Ovary (tissue), 9 donors: ENCODE measurements around the gene AP5S1. TPM values are rescaled to one million over a fixed set of nuclear protein-coding genes. Genes with fewer than 3 reads are reported as not detected.

Experiments
- DNase-seq, 5 donors: peaks; one replicate each; pipeline ENCODE4 v3.0.0-alpha.2; 2019 to 2020
- H3K27ac ChIP-seq, 2 donors: fragments of 200-600 bp; one replicate each; pipeline versions ENCODE4 v1.5.1 to v1.8.0; 2019 to 2022
- H3K27me3 ChIP-seq: fragments of 200-600 bp; one replicate; pipeline ENCODE4 v1.8.0; 2022
- H3K36me3 ChIP-seq: fragments of 200-600 bp; sonication (generic); one replicate; pipeline ENCODE4 v1.5.1; 2019
- H3K4me1 ChIP-seq: one replicate; pipeline ENCODE4 v1.8.1; 2013; ENCODE audit warnings: mild to moderate bottlenecking, moderate library complexity; ENCODE audit not compliant: insufficient read depth
- H3K4me3 ChIP-seq: fragments of 200-600 bp; sonication (generic); one replicate; pipeline ENCODE4 v1.5.1; 2017
- H3K9me3 ChIP-seq, 2 donors: fragments of 200-600 bp in 1 of 2; sonication (generic) in 1 of 2; one replicate each; pipeline versions ENCODE4 v1.5.1 to v1.8.1; 2013 to 2019; ENCODE audit warnings: mild to moderate bottlenecking in 1 of 2, moderate library complexity in 1 of 2
- EP300 ChIP-seq: sonication (generic); formaldehyde crosslinking; IDR thresholded peaks from one replicate; pipeline ENCODE4 v1.6.1; 2017; ENCODE audit warnings: antibody characterized with exemption
- POLR2A ChIP-seq: fragments of 450-650 bp; IDR thresholded peaks from one replicate; pipeline ENCODE4 v1.6.1; 2017; ENCODE audit warnings: antibody characterized with exemption, mild to moderate bottlenecking, moderate library complexity
- WGBS, 3 donors: extraction: QIAGEN DNeasy Blood & Tissue Kit in 1 of 3; methylation state at CpG; one replicate each; pipeline versions ENCODE4 v1.1.5 to v1.1.7; 2013 to 2017; 5-methylcytosine and 5-hydroxymethylcytosine counted together
- intact Hi-C, 4 donors: fragments of 100-400 bp; cut with DNase I; formaldehyde crosslinking; loops; one replicate each; pipeline versions ENCODE4 v1.11.0 to v1.15.1; 2022 to 2023
- polyA plus RNA-seq, 2 donors: library from polyadenylated mRNA; stranded (reverse); fragments of 200-250 nt in 1 of 2; fragments of 350-450 nt in 1 of 2; fragmentation: Illumina TruSeq in 1 of 2; extraction: RNeasy Lipid Tissue Mini Kit (QIAGEN cat#74804) in 1 of 2; gene quantifications; one replicate each; pipeline ENCODE4 v1.2.3, GENCODE V29; 2013 to 2014
- total RNA-seq, 7 donors: library from RNA; depleted of rRNA in 2 of 7; stranded (reverse); fragments of >200 nt in 2 of 7; fragmentation: NEBNext Ultra II Directional in 3 of 7; extraction: Animal tissue kit (Norgen Biotek cat#: 25700) in 3 of 7; gene quantifications; one replicate each; pipeline versions ENCODE4 v1.1.0 to v1.2.4, GENCODE V29; 2016 to 2023
- TF ChIP-seq, protein P1 (sequence below), 3 donors: fragments of 450-650 bp in 2 of 3; fragments of 200-600 bp in 1 of 3; IDR thresholded peaks; one replicate each; pipeline versions ENCODE4 v1.5.1 to v1.8.0; 2016 to 2022; ENCODE audit warnings: antibody characterized with exemption in 3 of 3, mild to moderate bottlenecking in 1 of 3
- donor health status: DM: no; HTN: no; CAD: no; lungs with moderate emphysema.
- donor health status: DM: no; HTN: no; CAD: no.
- donor health status: Bipolar disorder and iron deficiency.
- donor health status: DM: yes; HTN: yes; CAD: no.
- donor health status: DM: no; HTN: no; CAD: no.
- donor health status: DM: yes; HTN: yes; CAD: no.

Gene AP5S1
- total and polyA plus RNA-seq, 9 donors: 2.9 to 15.3 (median 10.4) TPM

DNA sequence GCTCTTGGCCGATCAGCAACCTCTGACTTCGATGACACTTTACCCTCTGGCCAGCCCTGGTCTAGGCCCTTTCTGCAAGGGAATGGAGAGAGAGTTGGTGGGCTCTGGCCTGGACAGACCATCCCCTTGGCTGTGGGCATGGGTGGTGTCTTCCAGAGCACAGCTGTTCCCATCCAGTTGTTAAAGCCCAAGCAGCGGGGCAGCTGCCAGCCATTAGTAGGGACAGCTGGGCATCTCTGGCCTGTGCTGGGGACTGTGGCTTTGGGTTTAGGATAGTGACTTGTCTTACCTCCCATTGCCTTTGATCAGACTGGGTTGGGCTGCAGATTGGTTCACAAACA is 21.5 kb upstream of the AP5S1 start:
- no peak for DNase-seq
- H3K4me3 ChIP-seq: no peak overlapping the region

GRCh38 chr20:3800256-3800877 is 20.0 kb upstream of the AP5S1 start:
- no peaks in the 10 kb centered on the region for H3K27me3 ChIP-seq
- no peak for DNase-seq
- H3K4me1 ChIP-seq: peaks cover 2% of the 10 kb centered on the region
- intact Hi-C loops: no loop called here
- no peak overlapping the region for H3K27ac ChIP-seq
- 88 to 91% (median 91%) methylated on average over 18 of the region's 18 CpGs for WGBS, 3 donors
- H3K4me3 ChIP-seq: no peak overlapping the region
- H3K9me3 ChIP-seq: no peaks in the 10 kb centered on the region
- H3K36me3 ChIP-seq: no peaks in the 10 kb centered on the region
- TF ChIP-seq EP300 (no peak), POLR2A (no peak)
- TF ChIP-seq, protein P1, sequence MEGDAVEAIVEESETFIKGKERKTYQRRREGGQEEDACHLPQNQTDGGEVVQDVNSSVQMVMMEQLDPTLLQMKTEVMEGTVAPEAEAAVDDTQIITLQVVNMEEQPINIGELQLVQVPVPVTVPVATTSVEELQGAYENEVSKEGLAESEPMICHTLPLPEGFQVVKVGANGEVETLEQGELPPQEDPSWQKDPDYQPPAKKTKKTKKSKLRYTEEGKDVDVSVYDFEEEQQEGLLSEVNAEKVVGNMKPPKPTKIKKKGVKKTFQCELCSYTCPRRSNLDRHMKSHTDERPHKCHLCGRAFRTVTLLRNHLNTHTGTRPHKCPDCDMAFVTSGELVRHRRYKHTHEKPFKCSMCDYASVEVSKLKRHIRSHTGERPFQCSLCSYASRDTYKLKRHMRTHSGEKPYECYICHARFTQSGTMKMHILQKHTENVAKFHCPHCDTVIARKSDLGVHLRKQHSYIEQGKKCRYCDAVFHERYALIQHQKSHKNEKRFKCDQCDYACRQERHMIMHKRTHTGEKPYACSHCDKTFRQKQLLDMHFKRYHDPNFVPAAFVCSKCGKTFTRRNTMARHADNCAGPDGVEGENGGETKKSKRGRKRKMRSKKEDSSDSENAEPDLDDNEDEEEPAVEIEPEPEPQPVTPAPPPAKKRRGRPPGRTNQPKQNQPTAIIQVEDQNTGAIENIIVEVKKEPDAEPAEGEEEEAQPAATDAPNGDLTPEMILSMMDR (IDR thresholded peaks at IDR 0.05): no peak

More for the DNA sequence above, 21.5 kb upstream of the AP5S1 start:
- Histone ChIP-seq H3K4me1 (peaks cover 2% of the 10 kb centered on the region), H3K27ac (no peak overlapping the region), H3K36me3 (no peaks in the 10 kb centered on the region), H3K27me3 (no peaks in the 10 kb centered on the region), H3K9me3 (no peaks in the 10 kb centered on the region)
- TF ChIP-seq, protein P1 (IDR thresholded peaks at IDR 0.05): no peak
- TF ChIP-seq POLR2A: no peak
- intact Hi-C loops: no loop called here
- WGBS, 3 donors: 91 to 95% (median 94%) methylated on average over 3 of the region's 3 CpGs

- Histone ChIP-seq H3K4me1 (peaks cover 4% of the 10 kb centered on the region), H3K9me3 (no peaks in the 10 kb centered on the region), H3K36me3 (no peaks in the 10 kb centered on the region), H3K27me3 (no peaks in the 10 kb centered on the region), H3K4me3 (no peak overlapping the region), H3K27ac (peak overlapping the region in 1 of 2 donors; percentile 20)
- intact Hi-C loops: no loop called here
- TF ChIP-seq EP300 (no peak), POLR2A (no peak)
- TF ChIP-seq, protein P1 (IDR thresholded peaks at IDR 0.05): no peak
- DNase-seq: no peak
- 88 to 90% (median 89%) methylated on average over 8 of the region's 8 CpGs for WGBS, 3 donors
These were observed 19.5 kb upstream of the AP5S1 start for GRCh38 chr20:3800878-3801260.

DNA sequence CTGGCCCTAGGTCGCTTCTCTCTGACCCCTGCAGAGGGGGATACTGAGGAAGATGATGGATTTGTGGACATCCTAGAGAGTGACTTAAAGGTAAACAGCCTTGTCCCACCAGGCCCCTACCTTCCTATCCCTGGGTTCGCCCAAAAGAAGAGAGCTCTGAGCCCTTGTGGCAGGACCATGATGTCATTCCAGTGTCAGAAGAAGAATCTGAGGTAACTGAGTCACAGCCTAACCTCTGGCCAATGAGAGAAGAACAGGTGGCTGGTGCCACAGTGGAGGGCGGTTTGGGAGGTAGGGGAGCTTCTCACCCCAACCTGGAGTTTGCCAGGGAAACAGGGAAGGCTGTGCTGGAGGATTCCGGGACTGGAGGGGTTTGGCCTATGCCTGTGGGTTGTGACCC is 19.0 kb upstream of the AP5S1 start:
- no peak overlapping the region for H3K4me3 ChIP-seq
- DNase-seq: no peak
- intact Hi-C loops: no loop called here
- 85 to 92% (median 91%) methylated on average over 4 of the region's 4 CpGs for WGBS, 3 donors
- H3K4me1 ChIP-seq: peaks cover 6% of the 10 kb centered on the region
- no peaks in the 10 kb centered on the region for H3K9me3 ChIP-seq
- H3K36me3 ChIP-seq: no peaks in the 10 kb centered on the region
- no peak overlapping the region for H3K27ac ChIP-seq
- TF ChIP-seq, protein P1 (IDR thresholded peaks at IDR 0.05): no peak
- TF ChIP-seq EP300: no peak
- no peaks in the 10 kb centered on the region for H3K27me3 ChIP-seq
